HEK293T (cell line): ENCODE results near the gene NWD2.

Experiments used
- ARNT ChIP-seq: fragments of 450-650 bp; IDR thresholded peaks from 2 replicates; pipeline ENCODE4 v1.6.1; 2017; ENCODE audit warnings: mild to moderate bottlenecking
- CTBP1 ChIP-seq: fragments of 450-650 bp; IDR thresholded peaks from 2 replicates; pipeline ENCODE4 v1.6.1; 2016; ENCODE audit warnings: borderline replicate concordance
- ELF4 ChIP-seq: fragments of 450-650 bp; IDR thresholded peaks from 2 replicates; pipeline ENCODE4 v1.6.1; 2017; ENCODE audit warnings: antibody characterized with exemption
- HDGF ChIP-seq: fragments of 450-650 bp; IDR thresholded peaks from 2 replicates; pipeline ENCODE4 v1.6.1; 2017; ENCODE audit warnings: antibody characterized with exemption, borderline replicate concordance
- SP1 ChIP-seq: fragments of 450-650 bp; IDR thresholded peaks from 2 replicates; pipeline ENCODE4 v1.6.1; 2017
- SUZ12 ChIP-seq: fragments of 450-650 bp; IDR thresholded peaks from 2 replicates; pipeline ENCODE4 v1.6.1; 2016; ENCODE audit warnings: mild to moderate bottlenecking
- TARDBP ChIP-seq: fragments of 450-650 bp; IDR thresholded peaks from 2 replicates; pipeline ENCODE4 v1.6.1; 2016
- TF ChIP-seq, protein P1 (sequence below): fragments of 450-650 bp; IDR thresholded peaks from 2 replicates; pipeline ENCODE4 v1.6.1; 2016

DNA sequence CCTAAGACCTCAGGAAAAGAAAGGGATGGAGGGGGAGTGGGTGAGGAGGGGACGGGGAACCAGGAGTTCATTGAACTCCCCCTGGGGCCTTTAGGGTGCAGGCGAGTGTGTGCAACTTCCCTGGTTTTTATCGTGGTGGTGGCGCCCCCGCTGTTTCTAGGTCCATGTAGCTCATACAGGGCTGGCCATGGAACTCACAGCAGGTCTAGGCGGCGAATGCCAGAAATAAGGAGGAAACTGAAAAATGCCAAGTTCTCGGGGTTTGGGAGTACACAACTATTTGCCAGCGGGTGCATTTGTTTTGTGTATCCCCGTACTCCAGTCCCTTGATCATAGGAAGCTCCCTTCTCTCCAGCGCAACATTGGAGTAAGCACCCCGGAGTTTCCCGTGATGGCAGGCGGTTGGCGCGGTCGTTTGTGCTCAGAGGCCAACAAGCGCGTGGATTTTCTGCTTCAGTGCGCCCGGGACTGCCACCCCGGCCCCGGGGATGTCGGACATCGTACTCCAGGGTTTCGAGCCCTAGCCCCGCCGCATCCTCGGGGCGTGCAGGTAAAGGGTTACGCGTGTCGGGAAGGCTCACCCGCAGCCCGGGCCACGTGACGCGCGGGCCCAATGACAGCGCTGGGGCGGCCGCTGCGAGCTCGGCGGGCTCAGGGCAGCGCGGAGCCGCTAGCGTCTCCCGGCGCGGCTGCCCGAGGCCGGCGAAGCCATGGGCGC, 208.9 kb downstream of the NWD2 start:
- TF ChIP-seq, protein P1, sequence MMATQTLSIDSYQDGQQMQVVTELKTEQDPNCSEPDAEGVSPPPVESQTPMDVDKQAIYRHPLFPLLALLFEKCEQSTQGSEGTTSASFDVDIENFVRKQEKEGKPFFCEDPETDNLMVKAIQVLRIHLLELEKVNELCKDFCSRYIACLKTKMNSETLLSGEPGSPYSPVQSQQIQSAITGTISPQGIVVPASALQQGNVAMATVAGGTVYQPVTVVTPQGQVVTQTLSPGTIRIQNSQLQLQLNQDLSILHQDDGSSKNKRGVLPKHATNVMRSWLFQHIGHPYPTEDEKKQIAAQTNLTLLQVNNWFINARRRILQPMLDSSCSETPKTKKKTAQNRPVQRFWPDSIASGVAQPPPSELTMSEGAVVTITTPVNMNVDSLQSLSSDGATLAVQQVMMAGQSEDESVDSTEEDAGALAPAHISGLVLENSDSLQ: no peak
- no peak for TF ChIP-seq TARDBP
- no peak for TF ChIP-seq SUZ12
- TF ChIP-seq SP1: no peak
- no peak for TF ChIP-seq ARNT
- no peak for TF ChIP-seq ELF4
- no peak for TF ChIP-seq CTBP1
- no peak for TF ChIP-seq HDGF
